ENCODE measurements around the gene DPH3.

The DPH3 gene

GRCh38 chr3:16297997-16298885 is 33.5 kb upstream of the DPH3 start:
- no peak for TF ChIP-seq Cebpa-rat (IDR thresholded peaks at IDR 0.05)
- Histone ChIP-seq H4K20me1 (no peaks in the 10 kb centered on the region), H3K4me2 (peak overlapping the region in 8 of 11 experiments; percentile 8 to 44 (median 36); a peak in 12 of 22 replicates), H3K4me3 (no peak overlapping the region), H3K9ac (no peak overlapping the region), H3K9me3 (replicated peaks in 1 of 11) (peaks cover 18 to 30% (median 23%) of the 10 kb centered on the region in 11 experiments), H3K27me3 (no peaks in the 10 kb centered on the region), H3K4me1 (peaks cover 31 to 60% (median 51%) of the 10 kb centered on the region in 10 experiments), H3K27ac (no peak overlapping the region), H3K36me3 (peaks cover 52 to 79% (median 70%) of the 10 kb centered on the region in 11 experiments)

DNA sequence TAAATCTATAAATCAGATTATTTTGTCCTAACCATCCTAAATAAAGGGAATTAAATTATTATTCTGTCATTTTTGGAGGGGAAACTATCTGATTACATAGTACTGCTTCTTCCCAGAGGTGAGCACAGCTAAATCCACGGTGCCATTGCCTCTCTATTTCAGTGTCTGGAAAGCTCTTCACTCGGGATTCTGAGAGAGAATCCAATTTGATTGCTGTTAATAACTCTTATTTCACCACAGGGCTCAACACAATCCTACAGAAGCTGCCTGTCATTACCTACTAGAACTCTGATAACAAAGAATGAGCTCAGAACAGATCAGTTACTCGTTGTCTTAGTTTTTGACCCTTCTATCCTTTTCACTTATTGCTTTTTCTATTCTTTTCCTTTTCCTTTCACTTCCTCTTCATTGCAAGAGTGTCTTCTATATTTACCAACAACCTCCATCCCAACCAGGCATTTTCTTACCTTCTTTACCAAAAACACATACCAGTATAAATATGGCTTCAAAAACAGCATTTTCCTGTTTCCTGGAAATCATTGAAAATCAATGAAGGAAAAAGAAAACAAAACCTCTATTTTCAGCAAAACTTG is 30.7 kb upstream of the DPH3 start:
- no peaks in the 10 kb centered on the region for H3K27me3 ChIP-seq
- H3K4me1 ChIP-seq = peaks cover 29 to 49% (median 38%) of the 10 kb centered on the region in 10 experiments
- H3K9ac ChIP-seq = no peak overlapping the region; a peak in 1 of 22 replicates
- 0 out of 22 replicates have a peak overlapping the region, but pooled peaks of 1 of the 11 experiments have one; percentile 18 for H3K27ac ChIP-seq
- H3K9me3 ChIP-seq (replicated peaks in 1 of 11) = peaks cover 19 to 42% (median 33%) of the 10 kb centered on the region in 11 experiments
- TF ChIP-seq Cebpa-rat (IDR thresholded peaks at IDR 0.05) = no peak
- peaks cover 41 to 78% (median 64%) of the 10 kb centered on the region in 11 experiments for H3K36me3 ChIP-seq
- H3K4me3 ChIP-seq = no peak overlapping the region
- no peaks in the 10 kb centered on the region; a peak in 2 of 22 replicates for H4K20me1 ChIP-seq
- peak overlapping the region in 6 of 11 experiments; percentile 12 to 58 (median 42); a peak in 10 of 22 replicates for H3K4me2 ChIP-seq

DNA sequence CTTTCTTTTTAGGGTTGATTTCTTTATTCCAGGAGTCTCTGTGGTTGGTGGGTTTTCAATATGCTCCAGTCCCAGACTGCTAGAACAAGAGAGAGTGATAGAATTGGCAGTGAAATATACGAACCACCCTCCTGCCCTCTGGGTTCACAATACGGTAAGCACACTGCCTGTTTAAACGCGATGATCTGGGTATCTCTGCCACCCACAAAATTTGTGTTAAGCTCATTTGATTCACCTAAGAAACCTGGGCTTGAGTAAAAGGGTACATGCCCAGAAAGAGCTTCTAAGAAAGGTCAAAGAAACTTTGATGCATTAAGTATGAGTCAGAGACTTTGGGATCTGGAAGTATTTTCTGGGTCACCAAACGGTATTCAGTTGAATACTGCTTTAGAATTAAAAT is 30.1 kb upstream of the DPH3 start:
- H3K4me2 ChIP-seq = no peak overlapping the region; a peak in 2 of 22 replicates
- H3K9me3 ChIP-seq (replicated peaks in 1 of 11) = peaks cover 19 to 42% (median 33%) of the 10 kb centered on the region in 11 experiments
- TF ChIP-seq Cebpa-rat (IDR thresholded peaks at IDR 0.05) = no peak
- H3K4me1 ChIP-seq = peaks cover 25 to 48% (median 36%) of the 10 kb centered on the region in 10 experiments
- H3K9ac ChIP-seq = no peak overlapping the region
- peaks cover 0 to 3% (median 0%) of the 10 kb centered on the region in 11 experiments; a peak in 5 of 22 replicates for H4K20me1 ChIP-seq
- H3K36me3 ChIP-seq = peaks cover 41 to 80% (median 64%) of the 10 kb centered on the region in 11 experiments
- no peak overlapping the region for H3K27ac ChIP-seq
- no peak overlapping the region for H3K4me3 ChIP-seq
- H3K27me3 ChIP-seq = no peaks in the 10 kb centered on the region

DNA sequence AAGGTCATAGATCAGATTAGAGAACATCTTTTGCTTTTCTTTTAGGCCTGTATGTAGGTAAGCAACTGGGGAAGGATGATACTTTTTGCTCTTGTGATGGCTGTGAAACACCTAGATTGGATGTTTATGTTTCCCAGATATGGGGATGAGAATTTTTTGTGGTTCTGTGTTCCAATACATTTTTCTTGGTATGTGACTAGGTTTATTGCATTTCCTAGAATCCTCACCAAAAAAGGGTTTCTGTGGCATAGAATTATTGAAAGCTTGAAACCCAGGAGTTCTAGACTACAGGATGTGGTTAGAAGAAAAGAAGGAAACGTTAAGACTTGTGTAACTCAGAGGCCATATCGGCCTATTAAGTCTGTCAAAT is 26.1 kb upstream of the DPH3 start:
- H3K27ac ChIP-seq = peak overlapping the region in 9 of 11 experiments; percentile 26 to 75 (median 68); a peak in 16 of 22 replicates
- peaks cover 0 to 14% (median 0%) of the 10 kb centered on the region in 11 experiments; a peak in 5 of 22 replicates for H4K20me1 ChIP-seq
- peak overlapping the region; percentile 52 to 82 (median 64) for H3K4me2 ChIP-seq
- H3K9me3 ChIP-seq (replicated peaks in 1 of 11) = peaks cover 12 to 32% (median 24%) of the 10 kb centered on the region in 11 experiments
- peak overlapping the region in 1 of 10 experiments; percentile 4; a peak in 3 of 20 replicates for H3K4me3 ChIP-seq
- peak overlapping the region in 5 of 11 experiments; percentile 1 to 54 (median 18); a peak in 2 of 22 replicates for H3K9ac ChIP-seq
- peaks cover 35 to 75% (median 62%) of the 10 kb centered on the region in 10 experiments for H3K4me1 ChIP-seq
- peaks cover 16 to 71% (median 46%) of the 10 kb centered on the region in 11 experiments for H3K36me3 ChIP-seq
- peak in 1 of 11 experiments; percentile 33; a peak in 1 of 22 replicates for TF ChIP-seq Cebpa-rat (IDR thresholded peaks at IDR 0.05)
- H3K27me3 ChIP-seq = no peaks in the 10 kb centered on the region

- Histone ChIP-seq H3K9me3 (replicated peaks in 1 of 11) (peaks cover 12 to 32% (median 23%) of the 10 kb centered on the region in 11 experiments), H3K36me3 (peaks cover 16 to 65% (median 42%) of the 10 kb centered on the region in 11 experiments), H4K20me1 (peaks cover 0 to 14% (median 0%) of the 10 kb centered on the region in 11 experiments; a peak in 5 of 22 replicates), H3K4me1 (peaks cover 35 to 70% (median 56%) of the 10 kb centered on the region in 10 experiments), H3K4me3 (peak overlapping the region in 1 of 10 experiments; percentile 4; a peak in 2 of 20 replicates), H3K9ac (peak overlapping the region in 5 of 11 experiments; percentile 1 to 54 (median 16); a peak in 2 of 22 replicates), H3K4me2 (peak overlapping the region; percentile 52 to 82 (median 64)), H3K27ac (peak overlapping the region in 9 of 11 experiments; percentile 26 to 75 (median 68); a peak in 15 of 22 replicates), H3K27me3 (no peaks in the 10 kb centered on the region)
- TF ChIP-seq Cebpa-rat (IDR thresholded peaks at IDR 0.05) = no peak
Observed at GRCh38 chr3:16290007-16290826, 25.5 kb upstream of the DPH3 start.

DNA sequence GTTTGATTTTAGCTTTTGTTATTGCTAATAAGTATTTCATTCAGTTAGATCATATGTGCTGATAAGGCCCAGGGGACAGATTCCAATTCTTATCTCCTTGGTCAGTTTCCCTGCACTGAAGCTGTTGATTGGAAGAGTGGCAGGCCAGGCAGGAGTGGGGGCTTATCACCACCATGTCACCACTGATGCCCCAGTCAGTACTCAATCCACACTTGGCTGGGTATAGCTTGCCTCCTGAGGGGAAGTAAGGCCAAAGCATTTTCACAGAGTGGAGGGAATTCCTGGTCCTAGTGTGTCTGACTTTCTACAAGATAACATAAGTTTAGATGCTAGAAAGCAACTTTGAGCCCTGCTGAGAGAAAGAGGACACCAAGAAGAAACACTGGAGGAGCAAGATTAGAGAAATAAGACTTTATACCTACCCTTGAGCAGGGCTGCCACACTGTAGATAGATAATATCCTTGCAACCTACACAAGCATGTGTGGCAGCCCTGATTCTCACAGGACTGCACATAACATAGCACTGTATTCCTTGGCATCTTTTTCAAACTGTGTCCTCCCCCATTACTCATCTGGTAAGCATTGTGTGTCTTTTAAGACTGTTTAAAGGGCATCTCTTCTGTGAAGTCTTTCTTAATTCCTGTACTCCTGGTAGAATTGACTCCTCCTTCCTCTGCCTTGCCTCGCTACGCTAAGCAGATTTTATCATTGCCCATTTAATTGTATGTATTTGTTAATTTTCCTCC is 24.6 kb upstream of the DPH3 start:
- peaks cover 0 to 14% (median 0%) of the 10 kb centered on the region in 11 experiments; a peak in 5 of 22 replicates for H4K20me1 ChIP-seq
- peaks cover 11 to 60% (median 35%) of the 10 kb centered on the region in 11 experiments; a peak in 21 of 22 replicates for H3K36me3 ChIP-seq
- peak overlapping the region in 2 of 11 experiments; percentile 11 to 27; a peak in 3 of 22 replicates for H3K9ac ChIP-seq
- H3K4me3 ChIP-seq = no peak overlapping the region
- H3K4me2 ChIP-seq = peak overlapping the region; percentile 1 to 82 (median 66); a peak in 13 of 22 replicates
- H3K9me3 ChIP-seq (replicated peaks in 1 of 11) = peaks cover 11 to 27% (median 21%) of the 10 kb centered on the region in 11 experiments
- no peaks in the 10 kb centered on the region for H3K27me3 ChIP-seq
- peaks cover 35 to 66% (median 54%) of the 10 kb centered on the region in 10 experiments for H3K4me1 ChIP-seq
- peak overlapping the region in 6 of 11 experiments; percentile 20 to 59 (median 54); a peak in 10 of 22 replicates for H3K27ac ChIP-seq
- no peak for TF ChIP-seq Cebpa-rat (IDR thresholded peaks at IDR 0.05)

DNA sequence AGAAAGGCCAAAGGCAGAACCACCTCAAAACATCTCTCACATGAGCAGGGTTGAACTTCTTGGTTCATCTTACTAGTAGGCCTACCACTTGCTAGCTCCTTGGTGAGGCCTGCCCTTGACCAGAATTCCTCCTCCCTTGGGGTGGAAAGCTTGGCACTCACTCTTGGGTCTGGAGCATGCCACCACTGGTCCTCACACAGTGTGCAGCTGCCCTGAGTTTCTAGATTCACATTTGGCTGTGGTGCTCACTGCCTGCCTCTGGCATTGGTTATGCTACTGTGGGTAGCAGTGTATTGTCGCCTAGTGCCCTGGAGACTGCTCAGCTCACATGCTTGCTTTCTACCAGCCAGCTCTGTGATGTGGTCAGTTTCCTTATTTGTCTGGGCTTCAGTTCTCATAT is 23.9 kb upstream of the DPH3 start:
- H3K9ac ChIP-seq = peak overlapping the region in 2 of 11 experiments; percentile 11 to 27; a peak in 2 of 22 replicates
- H4K20me1 ChIP-seq = peaks cover 0 to 14% (median 0%) of the 10 kb centered on the region in 11 experiments; a peak in 5 of 22 replicates
- H3K27ac ChIP-seq = peak overlapping the region in 8 of 11 experiments; percentile 9 to 60 (median 56); a peak in 13 of 22 replicates
- peaks cover 5 to 21% (median 15%) of the 10 kb centered on the region in 11 experiments for H3K9me3 ChIP-seq (replicated peaks in 1 of 11)
- H3K27me3 ChIP-seq = no peaks in the 10 kb centered on the region
- H3K4me2 ChIP-seq = peak overlapping the region; percentile 1 to 82 (median 66); a peak in 18 of 22 replicates
- no peak for TF ChIP-seq Cebpa-rat (IDR thresholded peaks at IDR 0.05)
- no peak overlapping the region for H3K4me3 ChIP-seq
- H3K4me1 ChIP-seq = peaks cover 35 to 66% (median 54%) of the 10 kb centered on the region in 10 experiments
- peaks cover 5 to 60% (median 33%) of the 10 kb centered on the region in 11 experiments; a peak in 21 of 22 replicates for H3K36me3 ChIP-seq

Data from BLaER1 treated with 17β-estradiol and CSF1 and Interleukin-3, amounts not matched to agents 10 nM and 100 nM (cell line).